HEK293 (cell line): ENCODE data around the gene CCL27.

ENCODE experiments used
- CTCF ChIA-PET: fragments of 350-600 bp; formaldehyde crosslinking; extraction: SDS; loops from one replicate; lab custom pipeline; 2021; ENCODE audit warnings: antibody characterized with exemption; lab: Yijun Ruan, JAX
- POLR2A ChIA-PET: fragments of 300-600 bp; formaldehyde crosslinking; extraction: SDS; loops from one replicate; lab custom pipeline; 2020; ENCODE audit warnings: antibody characterized with exemption, inconsistent platforms; lab: Yijun Ruan, JAX
- H3K27ac ChIP-seq: fragments of 200-500 bp; sonication (Bioruptor generic); 2 replicates; pipeline ENCODE4 v1.5.1; 2014; ENCODE audit warnings: low read depth, low read length, control low read depth, inconsistent platforms; ENCODE audit errors: extremely low read depth
- H3K36me3 ChIP-seq, 2 experiments: fragments of 200-500 bp in 1 of 2; sonication (Bioruptor generic) in 1 of 2; 1 replicate in 1 of 2; 2 replicates in 1 of 2; pipeline ENCODE4 v1.5.1; 2014 to 2017; ENCODE audit warnings: inconsistent platforms in 2 of 2, low read length in 2 of 2; ENCODE audit not compliant: control insufficient read depth in 2 of 2, insufficient read depth in 1 of 2
- H3K4me1 ChIP-seq: fragments of 200-500 bp; sonication (Bioruptor generic); 2 replicates; pipeline ENCODE4 v1.5.1; 2014; ENCODE audit warnings: mild to moderate bottlenecking, low read length, inconsistent platforms; ENCODE audit not compliant: control insufficient read depth, insufficient read depth
- H3K4me3 ChIP-seq: 2 replicates; pipeline ENCODE4 v1.5.1; 2011; ENCODE audit warnings: low read depth, mild to moderate bottlenecking, control low read depth, low read length, moderate library complexity
- H3K9me3 ChIP-seq: fragments of 200-500 bp; sonication (Bioruptor generic); 2 replicates; pipeline ENCODE4 v1.5.1; 2014; ENCODE audit warnings: low read depth, low read length, inconsistent platforms; ENCODE audit not compliant: control insufficient read depth, insufficient read depth
- BCL11A ChIP-seq: fragments of 450-650 bp; formaldehyde crosslinking; IDR thresholded peaks from 2 replicates; pipeline ENCODE4 v1.5.1; 2016; ENCODE audit warnings: low read depth, missing biosample characterization, missing genetic modification characterization
- EGR2 ChIP-seq: fragments of 450-650 bp; formaldehyde crosslinking; IDR thresholded peaks from 2 replicates; pipeline ENCODE4 v1.5.1; 2016; ENCODE audit warnings: low read depth, missing biosample characterization, missing genetic modification characterization
- HIC1 ChIP-seq: fragments of 450-650 bp; formaldehyde crosslinking; IDR thresholded peaks from 2 replicates; pipeline ENCODE4 v1.5.1; 2016; ENCODE audit warnings: missing biosample characterization, missing genetic modification characterization
- IKZF3 ChIP-seq: fragments of 450-650 bp; IDR thresholded peaks from 2 replicates; pipeline ENCODE4 v1.5.0; 2018; ENCODE audit warnings: missing biosample characterization, mild to moderate bottlenecking, missing genetic modification characterization, moderate library complexity
- INSM2 ChIP-seq: fragments of 450-650 bp; formaldehyde crosslinking; IDR thresholded peaks from 2 replicates; pipeline ENCODE4 v1.5.1; 2016; ENCODE audit warnings: missing biosample characterization, missing genetic modification characterization
- KLF16 ChIP-seq: fragments of 450-650 bp; formaldehyde crosslinking; IDR thresholded peaks from 2 replicates; pipeline ENCODE4 v1.5.1; 2017; ENCODE audit warnings: missing biosample characterization, missing genetic modification characterization
- MEIS1 ChIP-seq: sonication (generic); formaldehyde crosslinking; IDR thresholded peaks from 2 replicates; pipeline ENCODE4 v1.8.1; 2022; ENCODE audit warnings: missing genetic modification reagents, mild to moderate bottlenecking, borderline replicate concordance
- PBX3 ChIP-seq: sonication (generic); formaldehyde crosslinking; IDR thresholded peaks from 2 replicates; pipeline ENCODE4 v1.8.1; 2022; ENCODE audit warnings: mild to moderate bottlenecking, moderate library complexity, missing genetic modification reagents
- SP7 ChIP-seq: fragments of 450-650 bp; formaldehyde crosslinking; IDR thresholded peaks from 2 replicates; pipeline ENCODE4 v1.5.1; 2016; ENCODE audit warnings: missing biosample characterization, missing genetic modification characterization
- YY2 ChIP-seq: fragments of 450-650 bp; formaldehyde crosslinking; IDR thresholded peaks from 2 replicates; pipeline ENCODE4 v1.5.1; 2016; ENCODE audit warnings: missing biosample characterization, missing genetic modification characterization
- ZBTB17 ChIP-seq: fragments of 450-650 bp; formaldehyde crosslinking; IDR thresholded peaks from 2 replicates; pipeline ENCODE4 v1.5.1; 2016; ENCODE audit warnings: missing biosample characterization, missing genetic modification characterization
- ZBTB20 ChIP-seq: fragments of 450-650 bp; formaldehyde crosslinking; IDR thresholded peaks from 2 replicates; pipeline ENCODE4 v1.5.1; 2016; ENCODE audit warnings: missing biosample characterization, missing genetic modification characterization
- ZFHX2 ChIP-seq: fragments of 450-650 bp; formaldehyde crosslinking; conservative IDR thresholded peaks from 2 replicates; pipeline ENCODE4 v1.5.1; 2016; ENCODE audit warnings: missing biosample characterization, missing genetic modification characterization
- ZFP3 ChIP-seq: fragments of 450-650 bp; formaldehyde crosslinking; IDR thresholded peaks from 2 replicates; pipeline ENCODE4 v1.5.1; 2016; ENCODE audit warnings: low read depth, missing biosample characterization, missing genetic modification characterization
- ZIC2 ChIP-seq: fragments of 450-650 bp; formaldehyde crosslinking; IDR thresholded peaks from 2 replicates; pipeline ENCODE4 v1.5.1; 2016; ENCODE audit warnings: missing biosample characterization, missing genetic modification characterization
- ZNF148 ChIP-seq: fragments of 450-650 bp; formaldehyde crosslinking; IDR thresholded peaks from 2 replicates; pipeline ENCODE4 v1.5.0; 2017; ENCODE audit warnings: missing biosample characterization, missing genetic modification characterization, borderline replicate concordance
- ZNF169 ChIP-seq: fragments of 450-650 bp; formaldehyde crosslinking; IDR thresholded peaks from 2 replicates; pipeline ENCODE4 v1.5.1; 2016; ENCODE audit warnings: missing biosample characterization, missing genetic modification characterization
- ZNF2 ChIP-seq: fragments of 450-650 bp; formaldehyde crosslinking; IDR thresholded peaks from 2 replicates; pipeline ENCODE4 v1.5.1; 2016; ENCODE audit warnings: missing biosample characterization, missing genetic modification characterization
- ZNF324 ChIP-seq: fragments of 450-650 bp; formaldehyde crosslinking; IDR thresholded peaks from 2 replicates; pipeline ENCODE4 v1.5.1; 2016; ENCODE audit warnings: missing biosample characterization, missing genetic modification characterization
- ZNF335 ChIP-seq: fragments of 450-650 bp; formaldehyde crosslinking; conservative IDR thresholded peaks from 2 replicates; pipeline ENCODE4 v1.5.1; 2016; ENCODE audit warnings: missing biosample characterization, missing genetic modification characterization
- ZNF341 ChIP-seq: fragments of 450-650 bp; formaldehyde crosslinking; IDR thresholded peaks from 2 replicates; pipeline ENCODE4; 2016; ENCODE audit warnings: low read depth, missing biosample characterization, missing genetic modification characterization
- ZNF354C ChIP-seq: fragments of 450-650 bp; formaldehyde crosslinking; IDR thresholded peaks from 2 replicates; pipeline ENCODE4 v1.5.1; 2016; ENCODE audit warnings: missing biosample characterization, missing genetic modification characterization, low read depth, borderline replicate concordance
- ZNF394 ChIP-seq: fragments of 450-650 bp; formaldehyde crosslinking; IDR thresholded peaks from 2 replicates; pipeline ENCODE4 v1.5.1; 2016; ENCODE audit warnings: missing biosample characterization, missing genetic modification characterization, mild to moderate bottlenecking, moderate library complexity, borderline replicate concordance
- ZNF548 ChIP-seq: fragments of 450-650 bp; formaldehyde crosslinking; IDR thresholded peaks from 2 replicates; pipeline ENCODE4 v1.5.1; 2016; ENCODE audit warnings: missing biosample characterization, missing genetic modification characterization
- ZNF549 ChIP-seq: fragments of 450-650 bp; IDR thresholded peaks from 2 replicates; pipeline ENCODE4 v1.5.1; 2018; ENCODE audit warnings: missing biosample characterization, missing genetic modification characterization, mild to moderate bottlenecking, inconsistent platforms, moderate library complexity
- ZNF571 ChIP-seq: fragments of 450-650 bp; formaldehyde crosslinking; IDR thresholded peaks from 2 replicates; pipeline ENCODE4 v1.5.0; 2017; ENCODE audit warnings: missing biosample characterization, missing genetic modification characterization
- ZNF843 ChIP-seq: fragments of 450-650 bp; formaldehyde crosslinking; IDR thresholded peaks from 2 replicates; pipeline ENCODE4 v1.5.1; 2016; ENCODE audit warnings: missing biosample characterization, missing genetic modification characterization
- ZXDB ChIP-seq: fragments of 450-650 bp; formaldehyde crosslinking; IDR thresholded peaks from 2 replicates; pipeline ENCODE4 v1.5.1; 2016; ENCODE audit warnings: missing biosample characterization, missing genetic modification characterization
- TF ChIP-seq, protein P1 (sequence below): fragments of 450-650 bp; formaldehyde crosslinking; IDR thresholded peaks from 2 replicates; pipeline ENCODE4 v1.5.1; 2016; ENCODE audit warnings: missing biosample characterization, missing genetic modification characterization

Gene CCL27

DNA sequence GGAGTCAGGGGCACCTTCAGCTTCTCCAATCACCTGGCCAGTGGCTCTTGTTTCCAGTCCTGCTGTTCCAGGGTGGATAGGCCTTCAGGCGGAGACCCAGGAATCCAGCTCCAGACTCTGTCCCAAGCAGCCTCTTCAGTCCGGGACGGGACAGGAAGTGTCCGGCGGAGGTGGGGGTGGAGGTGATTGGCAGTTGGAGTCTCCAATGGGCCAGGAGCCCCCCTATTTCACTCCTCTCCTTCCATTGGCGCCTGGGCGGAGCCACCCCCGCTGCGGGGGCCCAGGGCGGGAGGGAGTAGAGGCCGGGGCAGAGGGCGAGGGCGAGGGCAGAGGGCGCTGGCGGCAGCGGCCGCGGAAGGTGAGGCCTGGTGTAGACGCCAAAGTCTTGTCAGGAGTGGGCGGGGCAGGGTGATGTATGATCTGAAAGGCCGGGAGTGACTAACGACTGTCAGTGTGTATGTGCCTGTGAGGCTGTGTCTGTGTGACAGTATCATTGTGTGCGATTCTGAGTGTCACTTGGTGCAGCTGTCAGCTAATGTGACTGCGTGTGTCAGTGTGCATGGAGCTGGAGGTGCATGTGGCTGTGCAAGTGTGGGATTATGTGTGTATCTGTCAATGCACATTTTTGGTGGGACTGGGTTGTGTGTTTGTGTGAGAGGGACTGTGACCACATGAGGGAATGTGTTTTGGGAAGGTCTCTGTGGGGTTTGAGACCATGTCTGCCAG lies 10.4 kb downstream of the CCL27 start, which contains the start of gene IL11RA:
IL11RA (plus strand) TSS at position 310 of the 726 bp plus-strand sequence. CDS start 3,033 bp downstream, outside the sequence.
- H3K4me1 ChIP-seq: peaks cover 6% of the 10 kb centered on the region
- H3K9me3 ChIP-seq: no peaks in the 10 kb centered on the region
- H3K36me3 ChIP-seq: peaks cover 0 to 40% of the 10 kb centered on the region in 2 experiments; a peak in 2 of 3 replicates
- H3K4me3 ChIP-seq: peak within 1 kb of the TSS; percentile 34
- ChIA-PET POLR2A (interaction anchor here (0.6 to 2.8 kb wide), 7 partner anchors 8 to 418 kb away, joined by 3 to 21 read pairs (median 5); partner anchors contain the start of genes DCTN3 and SIGMAR1), CTCF (interaction anchor here (0.5 to 13.3 kb wide), 4 partner anchors 17 to 45 kb away, joined by 3 to 125 read pairs (median 4); partner anchors contain the start of gene SIGMAR1)
- H3K27ac ChIP-seq: peak within 1 kb of the TSS; percentile 29; the same call in 1 of the 2 replicates
- TF ChIP-seq ZNF843 (tag by site-specific recombination) (peak; percentile 52), INSM2 (tag by site-specific recombination) (0 out of 2 replicates have a peak, but pooled peaks have one; percentile 61), ZNF169 (tag by site-specific recombination) (0 out of 2 replicates have a peak, but pooled peaks have one; percentile 44), MEIS1 (CRISPR knock-in tag) (0 out of 2 replicates have a peak, but pooled peaks have one; percentile 36), HIC1 (tag by site-specific recombination) (peak; percentile 96), BCL11A (tag by site-specific recombination) (peak; percentile 85), ZXDB (tag by site-specific recombination) (0 out of 2 replicates have a peak, but pooled peaks have one; percentile 44), ZNF571 (tag by site-specific recombination) (no peak), IKZF3 (tag by site-specific recombination) (peak; percentile 70), ZIC2 (peak; percentile 44; the same call in 1 of the 2 replicates), ZNF548 (tag by site-specific recombination) (no peak), ZNF549 (tag by site-specific recombination) (no peak), PBX3 (peak; percentile 56; the same call in 1 of the 2 replicates), SP7 (tag by site-specific recombination) (peak; percentile 88), ZBTB17 (peak; percentile 74), ZNF394 (peak; percentile 84; the same call in 1 of the 2 replicates), ZNF335 (tag by site-specific recombination) (peak; percentile 51), ZNF341 (tag by site-specific recombination) (peak; percentile 36; the same call in 1 of the 2 replicates), ZBTB20 (tag by site-specific recombination) (peak; percentile 32; the same call in 1 of the 2 replicates), KLF16 (tag by site-specific recombination) (peak; percentile 74), ZNF324 (tag by site-specific recombination) (peak; percentile 25; the same call in 1 of the 2 replicates), YY2 (tag by site-specific recombination) (no peak), ZNF2 (0 out of 2 replicates have a peak, but pooled peaks have one; percentile 36), ZFHX2 (peak; percentile 92), ZFP3 (no peak), ZNF148 (tag by site-specific recombination) (no peak), ZNF354C (tag by site-specific recombination) (no peak), EGR2 (tag by site-specific recombination) (peak; percentile 91)
- TF ChIP-seq, protein P1, sequence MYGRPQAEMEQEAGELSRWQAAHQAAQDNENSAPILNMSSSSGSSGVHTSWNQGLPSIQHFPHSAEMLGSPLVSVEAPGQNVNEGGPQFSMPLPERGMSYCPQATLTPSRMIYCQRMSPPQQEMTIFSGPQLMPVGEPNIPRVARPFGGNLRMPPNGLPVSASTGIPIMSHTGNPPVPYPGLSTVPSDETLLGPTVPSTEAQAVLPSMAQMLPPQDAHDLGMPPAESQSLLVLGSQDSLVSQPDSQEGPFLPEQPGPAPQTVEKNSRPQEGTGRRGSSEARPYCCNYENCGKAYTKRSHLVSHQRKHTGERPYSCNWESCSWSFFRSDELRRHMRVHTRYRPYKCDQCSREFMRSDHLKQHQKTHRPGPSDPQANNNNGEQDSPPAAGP: peak; percentile 26; the same call in 1 of the 2 replicates
